Dendritic cell treated with granulocyte-macrophage colony-stimulating factor and Interleukin-4, amounts not matched to agents 40 ng/mL and 50 ng/mL, for 4 days (primary cell): ENCODE results near the gene CA5A.

Experiments used
- H3K27ac Mint-ChIP-seq: one replicate; pipeline ENCODE4 v1.8.0; 2022; ENCODE audit warnings: mild to moderate bottlenecking, mixed read lengths
- H3K27me3 Mint-ChIP-seq: one replicate; pipeline ENCODE4 v1.8.0; 2022; ENCODE audit warnings: mild to moderate bottlenecking, mixed read lengths
- H3K36me3 Mint-ChIP-seq: one replicate; pipeline ENCODE4 v1.8.0; 2022; ENCODE audit warnings: low read depth, mixed read lengths
- H3K4me1 Mint-ChIP-seq: one replicate; pipeline ENCODE4 v1.8.0; 2022; ENCODE audit warnings: low read depth, mixed read lengths
- H3K4me3 Mint-ChIP-seq: one replicate; pipeline ENCODE4 v1.8.0; 2022; ENCODE audit warnings: mild to moderate bottlenecking, moderate library complexity, mixed read lengths
- H3K9me3 Mint-ChIP-seq: one replicate; pipeline ENCODE4 v1.8.0; 2022; ENCODE audit warnings: mixed read lengths
- intact Hi-C: fragments of 100-400 bp; cut with micrococcal nuclease; formaldehyde crosslinking; loops from one replicate; pipeline ENCODE4 v1.15.0; 2022

The CA5A gene

GRCh38 chr16:87839542-87840270 is 96.6 kb downstream of the CA5A start:
- Mint-ChIP-seq H3K27ac (no peak overlapping the region), H3K27me3 (no peaks in the 10 kb centered on the region), H3K4me3 (no peak overlapping the region), H3K4me1 (peaks cover 15% of the 10 kb centered on the region), H3K36me3 (peaks cover 54% of the 10 kb centered on the region), H3K9me3 (no peaks in the 10 kb centered on the region)
- intact Hi-C loops, result no loop called here

DNA sequence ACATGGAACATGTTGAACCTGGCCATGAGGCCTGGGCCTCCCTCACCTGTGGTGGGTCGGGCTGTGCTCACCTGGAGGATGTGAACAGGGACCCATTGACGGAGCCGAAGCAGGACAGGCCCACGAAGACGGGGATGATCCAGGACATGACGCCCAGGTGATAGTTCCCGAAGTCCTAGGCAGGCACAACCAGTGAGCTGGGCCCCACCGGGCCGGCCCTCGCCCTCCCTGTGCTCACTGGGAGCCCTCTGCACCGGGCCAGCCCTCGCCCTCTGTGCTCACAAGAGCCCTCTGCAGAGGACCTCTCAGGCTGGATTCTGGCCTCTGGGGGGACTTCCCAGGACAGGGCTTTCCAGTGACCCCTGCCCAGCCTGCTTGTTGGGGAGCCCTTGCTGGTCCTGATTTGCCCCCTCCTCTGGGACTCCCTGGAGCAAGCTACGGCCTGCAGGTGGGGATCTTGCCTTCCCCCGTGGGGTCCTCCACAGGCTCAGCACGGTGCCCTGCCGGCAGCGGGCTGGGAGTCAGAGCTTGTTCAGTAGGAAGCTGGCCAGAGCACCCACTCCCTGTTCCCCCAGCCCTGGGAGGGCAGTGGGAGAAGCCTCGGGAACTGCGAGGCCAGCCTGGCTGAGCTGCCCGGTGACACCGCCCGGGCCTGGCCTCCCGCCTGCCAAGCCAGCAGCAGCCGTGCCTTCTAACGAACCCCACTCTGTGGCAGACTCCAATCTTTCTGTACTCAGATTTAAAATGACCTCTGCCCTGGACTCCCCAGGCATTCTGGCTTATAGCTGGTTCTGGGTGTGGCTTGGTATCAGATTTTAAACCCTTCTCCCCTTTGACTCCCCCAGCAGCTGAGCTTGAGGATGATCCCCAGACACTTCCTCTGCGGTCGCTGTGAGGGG is 97.4 kb downstream of the CA5A start:
- no peak overlapping the region for H3K27ac Mint-ChIP-seq
- no peaks in the 10 kb centered on the region for H3K27me3 Mint-ChIP-seq
- intact Hi-C loops, result no loop called here
- H3K4me1 Mint-ChIP-seq, result peaks cover 23% of the 10 kb centered on the region
- H3K9me3 Mint-ChIP-seq, result no peaks in the 10 kb centered on the region
- H3K4me3 Mint-ChIP-seq, result no peak overlapping the region
- H3K36me3 Mint-ChIP-seq, result peaks cover 59% of the 10 kb centered on the region
